CD4-positive, alpha-beta T cell treated with Interleukin-1 beta for 1 hour (primary cell): Measurements from ENCODE around the gene MYL4.
A peak's percentile ranks its signal among the peaks of the same experiment; 100 is the strongest.
"Not testable (repeated sequence)": the region's sequence is repeated elsewhere in the genome, so short reads cannot be mapped to it uniquely, and the experiment has no call there.

ENCODE experiments used
- DNase-seq, 2 donors: peaks; one replicate each; pipeline ENCODE4 v3.0.0-alpha.2; 2020 to 2022

MYL4 gene

DNA sequence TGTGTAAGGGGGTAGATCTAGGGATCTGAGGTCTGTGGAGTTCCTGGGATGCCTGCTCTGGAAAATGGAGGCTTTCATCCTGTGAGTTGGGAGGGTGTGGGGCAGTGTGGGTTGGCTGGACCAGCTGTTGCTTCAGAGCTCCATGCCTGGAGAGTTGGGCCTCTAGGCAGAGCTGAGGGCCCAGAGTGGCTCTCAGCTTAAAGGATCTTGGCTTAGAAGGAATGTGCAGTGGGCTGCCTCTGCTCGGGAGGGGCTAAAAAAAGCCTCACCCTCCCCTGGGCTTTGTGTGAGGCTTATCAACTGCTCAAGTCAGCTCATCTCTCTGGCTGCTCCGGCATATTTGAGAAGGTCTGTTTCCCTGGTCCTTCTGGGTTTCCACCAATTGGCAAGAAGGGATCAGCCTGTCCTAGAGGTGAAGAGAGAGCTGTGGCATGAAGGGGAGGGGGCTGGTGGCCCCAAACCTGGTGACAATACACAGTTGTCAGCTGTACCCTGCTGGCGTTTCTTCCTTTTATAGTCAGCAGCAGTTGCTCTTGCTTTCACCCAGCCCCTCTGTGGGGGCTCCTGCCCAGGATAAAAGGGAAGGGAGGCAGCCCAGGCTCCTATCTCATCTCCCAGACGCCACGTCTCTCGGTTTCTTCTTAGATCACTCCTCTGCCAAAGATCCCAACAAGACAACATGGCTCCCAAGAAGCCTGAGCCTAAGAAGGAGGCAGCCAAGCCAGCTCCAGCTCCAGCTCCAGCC, at the start of gene MYL4:
Gene MYL4, plus strand, starts transcription at position 605 of the 745 bp plus-strand sequence. Its CDS starts 75 bp downstream, at position 680.
- no peak for DNase-seq

DNA sequence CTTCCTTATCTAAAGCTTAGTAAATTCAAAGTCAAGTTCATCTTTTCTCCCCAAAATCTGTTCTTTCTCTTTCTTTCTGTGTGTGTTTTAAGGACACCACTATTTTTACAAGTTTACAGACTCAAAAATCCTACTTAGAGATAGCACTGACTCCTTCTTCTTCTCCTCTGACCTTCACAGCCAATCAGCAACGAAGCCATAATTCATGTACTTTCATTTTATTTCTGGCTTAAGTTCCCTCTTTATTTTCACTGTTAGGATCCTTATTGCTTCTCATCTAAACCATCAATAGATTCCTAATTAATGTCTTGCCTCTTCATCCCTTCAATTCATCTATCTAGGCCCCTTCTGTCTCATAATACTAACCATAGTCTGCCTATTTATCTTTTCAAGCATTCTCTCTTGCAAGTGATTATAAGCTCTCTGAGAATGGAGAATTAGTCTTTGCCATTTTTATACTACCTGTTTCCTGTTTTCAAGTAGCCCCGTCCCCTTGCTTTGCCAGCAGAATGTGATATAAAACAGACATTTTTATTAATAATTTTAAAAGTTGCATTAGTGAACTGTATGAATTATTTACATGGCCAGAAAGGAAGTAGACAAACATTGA, 47.0 kb upstream of the MYL4 start:
- DNase-seq: no peak

DNA sequence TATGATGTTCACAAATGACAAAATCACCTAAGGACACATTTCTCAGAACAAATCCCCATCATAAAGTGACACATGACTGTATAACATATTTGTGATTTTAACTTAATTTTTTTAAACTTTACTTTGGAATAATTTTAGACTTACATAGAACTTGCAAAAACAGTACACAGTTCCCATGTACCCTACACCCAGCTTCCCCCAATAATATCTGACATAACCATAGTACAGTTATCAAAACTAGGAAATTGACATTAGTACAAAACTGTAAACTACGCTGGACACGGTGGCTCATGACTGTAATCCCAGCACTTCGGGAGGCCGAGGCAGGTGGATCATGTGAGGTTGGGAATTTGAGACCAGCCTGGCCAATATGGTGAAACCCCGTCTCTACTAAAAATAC, 44.9 kb upstream of the MYL4 start:
- DNase-seq: no peak

DNA sequence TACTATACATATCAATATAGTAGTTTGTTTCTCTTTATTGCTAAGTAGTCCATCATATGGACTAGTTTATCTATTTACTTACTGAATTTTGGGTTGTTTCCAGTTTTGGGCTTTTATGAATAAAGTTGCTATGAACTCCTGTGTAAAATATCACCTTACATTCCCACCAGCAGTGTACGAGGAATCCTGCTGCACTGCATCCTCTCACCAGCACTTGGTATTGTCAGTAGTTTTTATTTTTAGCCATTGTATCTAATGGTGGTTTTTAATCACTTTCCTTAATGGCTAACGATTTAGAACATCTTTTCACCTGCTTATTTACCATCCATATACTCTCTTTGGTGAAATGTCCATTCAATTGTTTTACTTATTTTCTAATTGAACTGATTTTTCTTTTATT, 44.0 kb upstream of the MYL4 start:
- DNase-seq: no peak

DNA sequence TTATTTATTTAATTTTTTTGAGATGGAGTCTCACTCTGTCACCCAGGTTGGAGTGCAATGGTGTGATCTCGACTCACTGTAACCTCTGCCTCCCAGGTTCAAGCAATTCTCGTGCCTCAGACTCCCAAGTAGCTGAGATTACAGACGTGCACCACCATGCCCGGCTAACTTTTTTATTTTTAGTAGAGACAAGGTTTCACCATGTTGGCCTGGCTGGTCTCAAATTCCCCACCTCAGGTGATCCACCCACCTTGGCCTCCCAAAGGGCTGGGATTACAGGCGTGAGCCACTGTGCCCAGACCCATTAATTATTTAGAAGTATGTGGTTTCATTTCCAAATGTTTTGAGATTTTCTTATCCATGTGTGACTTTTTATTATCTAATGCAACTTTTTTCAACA, 42.3 kb upstream of the MYL4 start:
- not testable (repeated sequence) for DNase-seq

DNA sequence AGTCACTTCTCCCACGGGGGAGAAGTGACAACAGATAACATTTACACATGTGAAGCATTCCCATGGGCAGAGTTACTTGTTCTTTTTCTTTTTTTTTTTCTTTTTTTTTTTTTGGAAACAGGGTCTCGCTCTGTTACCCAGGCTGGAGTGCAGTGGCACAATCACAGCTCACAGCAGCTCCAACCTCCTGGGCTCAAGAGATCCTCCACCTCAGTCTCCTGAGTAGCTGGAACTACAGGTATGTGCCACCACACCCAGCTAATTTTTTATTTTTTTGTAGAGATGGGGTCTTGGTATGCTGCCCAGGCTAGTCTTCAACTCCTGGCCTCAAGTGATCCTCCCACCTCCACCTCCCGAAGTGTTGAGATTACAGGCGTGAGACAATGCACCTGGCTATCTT, 40.3 kb upstream of the MYL4 start:
- not testable (repeated sequence) for DNase-seq

DNA sequence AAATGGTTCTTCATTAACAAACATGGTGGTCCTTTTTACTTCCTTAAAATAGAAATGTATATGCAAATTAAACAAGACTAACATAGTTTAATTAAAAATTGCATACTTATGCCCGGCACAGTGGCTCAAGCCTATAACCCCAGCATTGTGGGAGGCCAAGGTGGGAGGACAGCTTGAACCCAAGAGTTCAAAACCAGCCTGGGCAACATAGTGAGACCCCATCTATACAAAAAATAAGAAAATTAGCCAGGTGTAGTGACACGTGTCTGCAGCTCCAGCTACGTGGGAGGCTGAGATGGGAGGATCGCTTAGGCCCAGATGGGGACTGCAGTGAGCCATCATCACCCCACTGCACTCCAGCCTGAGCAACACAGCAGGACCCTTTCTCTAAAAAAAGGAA, 38.4 kb upstream of the MYL4 start:
- DNase-seq: no peak

DNA sequence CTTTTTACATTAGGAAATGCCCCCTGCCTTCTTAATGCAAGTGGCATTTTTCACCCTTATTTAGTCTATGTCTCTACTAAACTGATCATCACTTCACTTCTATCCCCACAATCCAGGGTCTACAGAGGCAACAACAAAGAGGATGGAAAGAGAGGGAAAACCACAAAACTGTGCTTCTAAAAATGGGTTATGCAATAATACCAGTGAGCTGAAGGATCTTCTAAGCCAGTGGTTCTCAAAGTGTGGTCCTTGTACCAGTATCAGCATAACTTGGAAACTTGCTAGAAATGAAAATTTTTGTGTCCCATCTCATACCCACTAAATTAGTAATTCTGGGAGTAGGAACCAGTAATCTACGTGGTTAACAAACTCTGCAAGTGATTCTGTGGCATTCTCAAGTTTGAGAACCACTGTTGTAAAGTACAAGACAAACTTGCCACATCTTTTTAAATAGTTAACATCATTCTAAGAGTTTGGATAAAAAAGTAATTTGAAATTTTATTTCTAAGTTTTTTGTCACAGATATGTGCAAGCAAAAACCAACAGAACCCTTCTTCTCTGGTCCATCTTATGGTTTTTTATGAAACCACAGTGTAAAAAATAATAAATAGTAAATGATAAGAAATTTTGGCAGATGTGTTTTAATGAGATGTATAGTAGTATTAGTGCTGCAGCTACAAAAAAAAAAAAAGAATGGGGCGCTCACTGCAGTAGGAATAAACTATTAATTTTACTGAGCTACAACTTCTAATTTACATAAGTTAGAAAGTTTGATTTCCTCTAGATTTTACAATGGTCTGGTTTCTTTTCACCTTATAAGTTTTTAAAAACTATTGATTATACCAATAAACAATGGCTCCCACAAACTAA, 36.2 kb upstream of the MYL4 start:
- DNase-seq: no peak

DNA sequence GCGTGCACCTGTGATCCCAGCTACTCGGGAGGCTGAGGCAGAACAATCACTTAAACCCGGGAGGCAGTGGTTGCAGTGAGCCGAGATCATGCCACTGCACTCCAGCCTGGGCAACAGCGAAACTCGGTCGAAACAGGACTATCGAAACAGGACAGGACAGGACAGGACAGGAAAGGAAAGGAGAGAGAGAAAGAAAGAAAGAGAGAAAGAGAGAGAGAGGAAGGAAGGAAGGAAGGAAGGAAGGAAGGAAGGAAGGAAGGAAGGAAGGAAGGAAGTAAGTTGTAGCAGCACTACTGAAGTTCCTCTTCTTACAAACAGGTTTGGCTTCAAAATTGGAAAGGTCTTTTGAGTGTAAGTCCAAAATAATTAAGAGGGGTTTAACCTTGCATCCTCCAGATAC, 34.3 kb upstream of the MYL4 start:
- not testable (repeated sequence) for DNase-seq

DNA sequence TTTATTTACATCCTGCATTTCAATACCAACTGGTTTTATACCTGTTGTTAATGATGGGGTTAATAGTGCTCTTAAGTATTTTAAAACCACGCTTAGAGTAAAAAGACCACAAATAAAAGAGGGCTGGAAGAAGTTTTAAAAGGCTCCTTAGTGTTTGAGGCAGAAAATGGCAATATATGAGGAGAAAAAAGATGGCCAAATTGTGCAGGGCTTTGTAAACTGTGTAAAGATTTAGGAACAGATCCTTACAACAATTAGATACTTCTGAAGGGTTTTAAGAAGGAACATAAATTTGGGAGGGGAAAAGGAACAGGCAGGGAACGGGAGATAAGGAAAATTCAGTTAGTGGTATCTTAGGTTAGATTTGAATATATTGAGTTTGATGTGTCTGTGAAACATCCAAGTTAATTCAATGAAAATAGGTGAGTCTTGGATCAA, 32.7 kb upstream of the MYL4 start:
- no peak for DNase-seq

DNA sequence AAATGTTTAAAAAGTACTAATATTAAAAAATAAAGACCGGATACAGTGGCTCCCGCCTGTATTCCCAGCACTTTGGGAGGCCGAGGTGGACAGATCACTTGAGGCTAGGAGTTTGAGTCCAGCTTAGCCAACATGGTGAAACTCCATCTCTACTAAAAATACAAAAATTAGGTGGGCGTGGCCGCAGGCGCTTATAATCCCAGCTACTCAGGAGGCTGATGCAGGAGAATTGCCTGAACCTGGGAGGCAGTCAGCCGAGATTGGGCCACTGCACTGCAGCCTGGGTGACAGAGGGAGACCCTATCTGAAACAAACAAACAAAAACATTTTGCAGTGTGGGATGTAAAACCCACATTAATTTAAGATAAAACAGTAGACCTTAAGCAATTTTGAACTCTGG, 31.9 kb upstream of the MYL4 start:
- no peak for DNase-seq

DNA sequence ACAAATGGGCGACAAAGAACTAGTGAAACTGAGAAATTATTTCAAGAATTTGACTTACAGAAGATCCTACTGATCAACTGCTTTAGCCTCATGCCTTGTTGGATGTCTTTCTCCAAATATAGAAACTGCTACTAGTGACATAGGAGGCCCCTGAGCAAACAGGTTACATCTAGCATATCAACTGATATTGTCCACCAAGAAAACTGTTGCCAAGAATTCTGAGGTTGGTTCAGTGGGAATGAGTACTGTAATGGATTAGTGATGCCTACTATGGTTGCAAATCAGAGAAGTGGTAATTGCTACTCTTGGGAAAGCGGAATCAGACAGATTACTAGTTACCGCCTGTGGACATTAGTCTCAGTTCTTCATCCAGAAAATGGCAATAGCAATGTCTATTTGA, 30.0 kb upstream of the MYL4 start:
- no peak for DNase-seq

DNA sequence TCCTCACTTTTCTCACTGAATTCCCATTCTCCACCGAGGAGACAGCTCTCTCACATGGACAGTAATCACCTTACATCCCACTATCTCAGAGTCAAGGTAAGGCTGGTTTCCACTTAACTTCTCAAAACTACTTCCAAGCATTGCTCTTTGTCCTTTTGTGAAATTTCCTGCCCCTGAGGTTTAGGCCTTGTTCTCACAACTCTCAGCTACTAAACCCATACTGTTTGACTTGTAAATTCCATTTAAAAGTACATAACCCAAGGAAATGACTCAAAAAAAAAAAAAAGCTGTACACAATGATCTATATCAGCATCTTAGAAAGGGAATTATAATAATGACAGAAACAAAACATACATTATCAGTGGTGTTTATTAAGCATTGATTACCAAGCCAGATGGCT, 28.8 kb upstream of the MYL4 start:
- no peak for DNase-seq

DNA sequence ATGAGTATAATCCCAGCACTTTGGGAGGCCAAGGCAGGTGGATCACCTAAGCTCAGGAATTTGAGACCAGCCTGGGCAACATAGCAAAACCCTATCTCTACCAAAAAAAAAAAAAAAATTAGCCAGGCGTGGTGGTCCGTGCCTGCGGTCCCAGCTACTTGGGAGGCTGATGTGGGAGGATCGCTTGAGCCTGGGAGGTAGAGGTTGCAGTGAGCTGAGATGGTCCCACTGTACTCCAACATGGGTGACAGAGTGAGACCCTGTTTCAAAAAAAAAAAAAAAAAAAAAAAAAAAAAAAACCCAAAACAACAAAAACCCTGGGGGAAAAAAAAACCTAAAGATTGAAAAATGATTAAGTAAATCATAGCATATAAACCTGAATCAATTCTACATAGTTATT, 28.2 kb upstream of the MYL4 start:
- not testable (repeated sequence) for DNase-seq

DNA sequence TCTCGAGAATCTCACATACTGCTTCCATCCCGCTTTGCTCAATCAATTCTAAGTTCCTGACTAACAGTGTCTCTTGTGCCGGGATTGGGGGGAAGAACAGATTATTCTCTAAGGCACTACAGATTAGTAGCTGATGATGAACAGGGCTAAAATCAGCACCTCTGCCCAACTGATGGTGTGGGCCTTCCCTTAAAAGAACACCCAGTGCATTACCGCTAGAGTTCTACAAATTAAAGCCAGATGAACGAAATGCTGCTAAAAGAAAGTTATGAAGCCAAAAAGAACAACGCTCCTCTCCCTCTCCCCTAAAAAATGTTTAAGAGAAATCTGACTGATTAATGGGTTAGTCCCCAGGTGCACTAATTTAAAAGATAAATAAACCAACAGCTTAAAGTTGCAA, 24.5 kb upstream of the MYL4 start:
- DNase-seq: no peak

DNA sequence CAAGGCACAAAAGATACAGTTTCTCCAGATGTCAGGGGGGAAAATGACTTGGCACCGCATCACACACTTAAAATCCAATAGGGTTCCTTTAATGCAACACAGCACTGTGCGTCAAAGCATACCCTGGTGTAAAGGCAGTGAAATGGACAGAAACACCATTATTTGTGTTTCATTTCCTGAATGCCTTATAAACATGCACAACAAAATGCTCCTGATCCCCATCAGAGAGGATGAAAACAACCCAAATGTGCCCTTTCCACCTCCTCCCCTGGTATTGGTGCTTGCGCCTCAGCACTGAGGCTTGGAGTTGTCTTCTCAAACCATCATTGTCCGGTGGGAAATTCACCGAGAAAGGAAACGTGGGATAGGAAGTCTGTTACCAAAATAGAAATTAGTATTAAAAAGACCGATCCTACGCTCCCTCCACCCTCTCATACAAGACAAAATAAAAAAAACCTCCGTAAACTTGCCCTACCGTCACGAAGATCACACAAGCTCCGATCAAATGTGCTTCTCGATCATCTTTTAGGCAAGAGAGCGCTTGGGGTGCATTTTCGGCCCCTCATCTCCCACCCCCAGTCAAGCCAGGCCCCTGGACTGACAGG, 20.8 kb upstream of the MYL4 start:
- DNase-seq: peak in 1 of 2 donors; percentile 20

DNA sequence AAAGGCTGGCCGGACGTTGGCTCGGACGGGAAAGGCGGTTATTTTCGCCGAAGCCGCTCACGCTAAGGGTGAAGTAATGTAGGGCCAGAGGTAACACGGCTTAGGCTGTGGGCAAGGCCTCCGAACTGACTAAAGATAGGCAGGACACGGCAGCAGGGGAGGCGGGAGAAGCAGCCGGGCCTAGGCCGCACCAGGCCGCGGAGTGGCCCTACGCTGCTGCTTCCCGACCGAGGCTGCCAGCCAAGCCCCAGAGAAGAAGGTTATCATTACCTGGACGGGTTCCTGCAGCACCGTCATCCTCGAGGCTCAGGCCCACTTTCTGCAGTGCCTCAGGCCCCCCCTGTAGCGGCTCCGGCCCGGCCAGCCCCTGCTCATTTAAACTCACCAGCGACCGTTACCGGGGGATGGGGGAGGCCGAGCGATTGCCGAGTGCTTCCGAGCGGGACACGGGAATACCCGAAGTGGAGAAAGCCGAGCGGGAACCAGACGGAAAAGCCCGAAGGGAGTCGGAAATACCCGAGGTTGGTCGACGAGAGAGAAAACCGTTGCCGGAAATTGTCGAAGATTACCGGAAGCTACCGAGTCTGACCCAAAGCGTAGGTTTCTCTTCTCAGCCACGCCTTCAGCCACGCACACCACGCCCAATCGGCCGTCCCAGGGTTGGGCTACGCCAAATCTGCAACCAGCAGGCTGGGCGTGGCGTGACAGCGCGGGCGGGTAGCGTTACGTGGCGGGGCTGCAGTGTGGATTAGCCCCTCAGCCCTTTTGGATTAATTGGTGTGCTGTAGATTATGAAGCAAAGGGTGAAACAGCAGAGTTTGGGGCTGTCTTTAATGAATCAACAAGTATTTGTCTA, 20.0 kb upstream of the MYL4 start, which contains the start of gene CDC27:
Gene CDC27, minus strand, starts transcription at position 420 of the 856 bp plus-strand sequence. Its CDS starts 123 bp downstream, at position 297.
- peak; percentile 98 to 100 for DNase-seq

DNA sequence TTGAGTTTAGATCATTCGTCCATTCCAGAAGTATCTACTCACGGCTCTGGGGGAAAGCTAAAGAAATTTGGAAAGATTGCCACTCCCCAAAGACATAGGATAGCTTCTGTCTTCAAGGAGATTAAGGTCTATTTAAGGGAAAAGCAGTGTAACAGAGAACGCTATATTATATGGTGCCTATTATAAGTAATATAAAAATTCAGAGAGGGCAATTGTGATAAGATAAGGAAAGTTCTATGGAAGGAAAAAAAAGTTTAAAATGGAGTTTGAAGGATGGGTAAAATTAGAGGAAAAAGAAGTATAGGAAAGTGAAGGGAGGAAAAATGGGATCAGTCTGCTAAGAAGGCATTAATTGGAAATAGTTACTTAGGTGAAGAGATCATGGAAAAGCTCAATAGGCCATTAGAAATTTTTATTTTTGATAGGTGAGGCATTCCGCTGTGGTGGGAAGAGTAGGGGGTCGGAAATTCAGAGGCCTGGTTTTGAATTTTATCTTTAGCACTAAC, 19.4 kb upstream of the MYL4 start:
- DNase-seq: no peak

DNA sequence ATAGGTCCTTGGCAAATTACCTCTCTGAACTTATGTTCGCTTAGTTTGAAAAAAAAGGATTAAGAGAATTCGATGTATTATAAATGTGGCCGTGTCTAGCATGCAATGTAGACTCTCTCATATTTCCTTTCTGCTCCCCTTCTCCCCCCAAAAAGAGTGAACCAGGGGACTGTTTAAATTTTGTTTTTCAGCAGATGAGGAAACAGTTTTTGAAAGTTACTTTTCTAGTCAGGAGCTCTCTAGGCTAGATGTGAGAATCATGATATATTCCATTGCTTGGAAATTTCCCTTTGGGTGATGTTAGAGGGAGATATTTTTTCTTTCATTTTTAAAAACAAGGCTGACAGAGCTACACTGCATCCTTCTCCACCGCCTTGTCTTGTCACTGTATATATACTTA, 18.9 kb upstream of the MYL4 start:
- no peak for DNase-seq

DNA sequence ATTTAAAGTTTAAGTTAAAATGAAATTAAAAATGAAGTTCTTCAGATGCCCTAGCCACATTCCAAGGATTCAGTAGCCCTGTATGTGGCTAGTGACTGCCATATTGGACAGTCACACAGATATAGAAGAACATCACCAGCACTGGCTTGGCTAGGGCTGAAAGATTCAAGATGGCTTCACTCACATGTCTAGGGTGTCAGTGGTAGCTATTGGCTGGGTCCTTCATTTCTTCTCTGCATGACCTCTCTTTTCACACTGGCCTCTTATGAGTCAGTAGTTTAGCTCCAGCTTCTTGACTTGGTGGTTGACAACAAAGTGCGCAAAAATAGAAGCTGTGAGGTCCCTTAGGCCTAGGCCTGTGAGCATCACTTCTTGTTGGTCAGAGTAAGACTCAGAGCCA, 18.4 kb upstream of the MYL4 start:
- no peak for DNase-seq

DNA sequence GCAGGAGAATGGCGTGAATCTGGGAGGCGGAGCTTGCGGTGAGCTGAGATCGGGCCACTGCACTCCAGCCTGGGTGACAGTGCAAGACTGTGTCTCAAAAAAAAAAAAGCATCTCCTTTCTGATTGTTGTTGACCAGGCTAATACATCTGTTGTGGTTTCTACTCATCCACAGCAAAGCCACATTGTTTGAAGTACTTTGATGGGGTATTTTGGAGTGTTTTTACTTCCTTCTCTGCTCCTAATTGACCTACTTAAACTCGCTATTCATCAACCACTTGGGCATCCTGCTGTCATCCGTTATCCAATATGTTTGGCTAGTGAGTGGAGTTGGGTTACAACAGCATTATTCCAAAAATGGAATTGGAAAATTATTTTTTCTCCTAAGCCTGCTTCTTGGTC, 16.6 kb upstream of the MYL4 start:
- DNase-seq: peak in 1 of 2 donors; percentile 31

DNA sequence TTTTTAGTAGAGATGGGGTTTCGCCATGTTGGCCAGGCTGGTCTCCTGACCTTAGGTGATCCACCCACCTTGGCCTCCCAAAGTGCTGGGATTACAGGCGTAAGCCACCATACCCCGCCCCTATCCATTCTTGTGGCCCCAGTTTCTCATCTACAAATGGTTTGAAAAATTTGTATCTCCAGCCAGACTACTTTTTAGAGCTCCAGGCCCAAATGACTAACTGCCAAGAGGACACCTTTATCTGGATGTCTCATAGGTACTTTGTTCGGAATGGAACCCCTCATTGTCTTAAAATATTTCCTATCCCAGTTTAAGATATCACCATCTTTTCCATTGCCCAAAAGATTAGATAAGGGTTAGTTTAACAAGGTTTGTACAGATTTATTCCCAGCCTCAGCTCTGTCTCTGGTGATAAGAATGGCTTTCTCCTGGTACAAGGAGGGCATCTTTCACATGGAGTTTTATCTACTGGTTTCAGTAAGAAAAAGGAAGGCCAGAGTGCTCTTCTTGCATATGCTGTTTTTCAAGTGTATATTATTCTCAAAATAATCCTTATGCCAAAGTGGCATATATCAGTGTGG, 15.1 kb upstream of the MYL4 start:
- DNase-seq: no peak
